HG02852 (cell line): ENCODE results near the gene ATP10A.

Source experiments
- ATAC-seq: cut with Tn5 transposase; IDR thresholded peaks from one replicate; pipeline ENCODE4 v1.9.1; 2021; ENCODE audit warnings: mild to moderate bottlenecking, moderate library complexity; ENCODE audit not compliant: unreplicated experiment

Gene ATP10A

GRCh38 chr15:25709437-25710159 lies 153.5 kb downstream of the ATP10A start:
- ATAC-seq, result no peak

- no peak for ATAC-seq
These were observed 154.7 kb downstream of the ATP10A start for GRCh38 chr15:25708391-25708790.

GRCh38 chr15:25707656-25708365 lies 155.3 kb downstream of the ATP10A start:
- no peak for ATAC-seq

- ATAC-seq, result no peak
These were observed 156.8 kb downstream of the ATP10A start for GRCh38 chr15:25706176-25706955.

GRCh38 chr15:25705433-25706115 lies 157.6 kb downstream of the ATP10A start:
- no peak for ATAC-seq

- no peak for ATAC-seq
These were observed 159.4 kb downstream of the ATP10A start for GRCh38 chr15:25703726-25704125.

- ATAC-seq, result no peak
These were observed 161.2 kb downstream of the ATP10A start for GRCh38 chr15:25701721-25702465.

GRCh38 chr15:25700916-25701315 lies 162.2 kb downstream of the ATP10A start:
- no peak for ATAC-seq

GRCh38 chr15:25697586-25697985 lies 165.5 kb downstream of the ATP10A start:
- no peak for ATAC-seq

GRCh38 chr15:25695875-25696760 lies 167.0 kb downstream of the ATP10A start:
- ATAC-seq, result no peak

GRCh38 chr15:25694823-25695312 lies 168.3 kb downstream of the ATP10A start:
- no peak for ATAC-seq

GRCh38 chr15:25694239-25694584 lies 168.9 kb downstream of the ATP10A start:
- ATAC-seq, result no peak

- ATAC-seq, result no peak
These were observed 169.5 kb downstream of the ATP10A start for GRCh38 chr15:25693321-25694238.

- no peak for ATAC-seq
These were observed 171.3 kb downstream of the ATP10A start for GRCh38 chr15:25691544-25692430.

GRCh38 chr15:25690673-25691543 lies 172.2 kb downstream of the ATP10A start:
- ATAC-seq, result no peak

GRCh38 chr15:25689592-25689991 lies 173.5 kb downstream of the ATP10A start:
- ATAC-seq, result no peak
